Mammary epithelial cell (primary cell): Measurements from ENCODE around the gene FNDC8.

Experiments used
- EZH2 ChIP-seq: IDR thresholded peaks from 2 replicates; pipeline ENCODE4 v1.6.1; 2012; ENCODE audit warnings: low read length, inconsistent platforms, borderline replicate concordance
- TF ChIP-seq, protein P1 (sequence below), 2 donors: IDR thresholded peaks in 1 of 2; conservative IDR thresholded peaks in 1 of 2; 2 replicates each; pipeline ENCODE4 v1.5.1; 2011 to 2012; ENCODE audit warnings: inconsistent platforms in 2 of 2, low read length in 2 of 2, mild to moderate bottlenecking in 2 of 2, control low read depth in 1 of 2, low read depth in 1 of 2; ENCODE audit not compliant: insufficient read depth in 1 of 2; ENCODE audit errors: extremely low read depth in 1 of 2

DNA sequence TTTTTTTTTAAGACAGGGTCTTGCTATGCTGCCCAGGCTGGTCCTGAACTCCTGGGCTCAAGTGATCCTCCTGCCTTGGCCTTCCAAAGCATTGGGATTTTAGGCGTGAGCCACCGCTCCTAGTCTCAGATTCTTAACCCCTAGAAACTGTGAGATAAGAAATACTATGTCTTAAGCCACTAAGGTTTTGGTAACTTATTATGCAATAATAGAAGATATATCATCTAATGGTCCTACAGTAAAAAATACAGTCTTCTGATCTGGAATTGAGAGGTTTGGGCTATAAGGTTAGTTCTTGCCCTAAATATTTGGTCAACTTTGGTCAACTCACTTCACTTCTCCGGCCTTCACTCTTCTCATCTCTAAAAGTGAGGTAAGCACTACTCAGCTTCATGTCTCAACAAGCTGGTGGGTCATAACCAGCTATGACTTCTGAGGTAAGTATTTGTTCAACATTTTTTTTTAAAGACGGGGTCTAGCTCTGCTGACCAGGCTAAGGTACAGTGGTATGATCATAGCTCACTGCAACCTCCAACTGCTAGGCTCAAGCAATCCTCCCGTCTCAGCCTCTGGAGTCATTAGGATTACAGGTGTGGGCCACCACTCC lies 16.5 kb upstream of the FNDC8 start:
- TF ChIP-seq, protein P1, sequence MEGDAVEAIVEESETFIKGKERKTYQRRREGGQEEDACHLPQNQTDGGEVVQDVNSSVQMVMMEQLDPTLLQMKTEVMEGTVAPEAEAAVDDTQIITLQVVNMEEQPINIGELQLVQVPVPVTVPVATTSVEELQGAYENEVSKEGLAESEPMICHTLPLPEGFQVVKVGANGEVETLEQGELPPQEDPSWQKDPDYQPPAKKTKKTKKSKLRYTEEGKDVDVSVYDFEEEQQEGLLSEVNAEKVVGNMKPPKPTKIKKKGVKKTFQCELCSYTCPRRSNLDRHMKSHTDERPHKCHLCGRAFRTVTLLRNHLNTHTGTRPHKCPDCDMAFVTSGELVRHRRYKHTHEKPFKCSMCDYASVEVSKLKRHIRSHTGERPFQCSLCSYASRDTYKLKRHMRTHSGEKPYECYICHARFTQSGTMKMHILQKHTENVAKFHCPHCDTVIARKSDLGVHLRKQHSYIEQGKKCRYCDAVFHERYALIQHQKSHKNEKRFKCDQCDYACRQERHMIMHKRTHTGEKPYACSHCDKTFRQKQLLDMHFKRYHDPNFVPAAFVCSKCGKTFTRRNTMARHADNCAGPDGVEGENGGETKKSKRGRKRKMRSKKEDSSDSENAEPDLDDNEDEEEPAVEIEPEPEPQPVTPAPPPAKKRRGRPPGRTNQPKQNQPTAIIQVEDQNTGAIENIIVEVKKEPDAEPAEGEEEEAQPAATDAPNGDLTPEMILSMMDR (conservative IDR thresholded peaks at IDR 0.05 in 1 of 2, IDR thresholded peaks at IDR 0.05 in 1 of 2; ENCODE audit: extremely low read depth in 1 of 2, insufficient read depth in 1 of 2, low read depth in 1 of 2, low read length in 2 of 2) = no peak
- TF ChIP-seq EZH2 = no peak
